B cell (primary cell): ENCODE data around the gene PPP1R36.

ENCODE experiments used
- CTCF ChIP-seq: fragments of 200-600 bp; IDR thresholded peaks from one replicate; pipeline ENCODE4 v1.8.0; 2022; ENCODE audit warnings: antibody characterized with exemption, mild to moderate bottlenecking
- EZH2 ChIP-seq: IDR thresholded peaks from 2 replicates; pipeline ENCODE4 v1.6.1; 2012; ENCODE audit warnings: borderline replicate concordance, low read depth, mild to moderate bottlenecking, moderate library complexity, low read length; ENCODE audit not compliant: insufficient read depth, poor library complexity, severe bottlenecking

DNA sequence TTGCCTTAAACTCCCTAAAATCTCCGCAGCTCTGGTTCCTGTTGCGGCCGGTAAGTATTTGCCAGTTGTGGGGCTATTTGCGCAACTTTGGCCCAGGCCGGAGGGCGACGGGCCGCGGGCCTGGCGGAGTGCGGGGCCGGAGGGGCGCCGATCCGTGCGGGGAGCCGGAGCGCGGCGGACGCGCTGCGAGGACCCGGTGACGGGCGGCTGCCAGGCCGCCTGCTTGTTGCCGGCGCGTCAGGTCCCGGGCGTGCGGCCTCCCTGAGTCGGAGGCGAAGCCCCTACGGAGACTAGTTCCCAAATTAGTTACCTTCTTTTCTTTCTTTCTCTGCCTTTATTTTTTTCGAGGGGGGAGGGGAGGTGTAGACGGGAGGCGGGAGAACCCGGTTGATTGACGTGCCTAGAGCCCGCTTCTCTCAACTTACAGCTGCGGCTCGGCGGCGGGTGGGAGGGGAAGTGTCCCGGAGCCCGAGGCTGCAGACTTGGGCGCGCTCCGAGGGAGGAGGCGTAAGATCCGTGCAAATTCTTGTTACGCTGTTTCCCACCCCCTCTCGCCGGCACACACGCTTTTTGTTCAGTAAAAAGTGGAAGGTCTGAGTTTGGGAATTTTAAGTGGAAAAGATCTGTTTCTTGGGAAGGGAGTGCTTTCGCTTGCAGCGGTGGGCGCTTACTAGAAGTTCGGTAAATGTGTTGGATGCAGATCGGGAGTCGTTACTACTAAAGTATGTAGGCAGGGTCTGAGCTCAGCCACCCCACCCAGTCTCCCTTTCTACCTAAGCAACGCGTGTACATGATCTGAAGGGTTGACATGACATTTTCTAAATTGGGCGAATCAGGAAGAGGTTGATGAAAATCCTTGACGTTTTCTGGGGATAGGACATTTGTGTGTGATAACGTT is 44.6 kb upstream of the PPP1R36 start:
- TF ChIP-seq CTCF, result no peak
- no peak for TF ChIP-seq EZH2
